GM23248 (cell line): ENCODE data around the gene ANKRD13C. TPM values are rescaled to one million over a fixed set of nuclear protein-coding genes. Genes with fewer than 3 reads are reported as not detected.

Experiments
- DNase-seq: peaks from one replicate; pipeline ENCODE4 v3.0.0-alpha.2; 2015
- H2AFZ ChIP-seq: fragments of 200-600 bp; sonication (generic); 2 replicates; pipeline ENCODE4 v1.6.1; 2016; ENCODE audit warnings: antibody characterized with exemption
- H3F3A ChIP-seq: fragments of 200-600 bp; sonication (generic); 2 replicates; pipeline ENCODE4 v1.6.1; 2016; ENCODE audit warnings: mild to moderate bottlenecking, antibody characterized with exemption, mixed run types; ENCODE audit not compliant: insufficient read depth
- H3K27ac ChIP-seq: fragments of 200-600 bp; sonication (generic); 2 replicates; pipeline ENCODE4 v1.5.1; 2016; ENCODE audit warnings: mild to moderate bottlenecking
- H3K27me3 ChIP-seq: fragments of 200-600 bp; sonication (generic); replicated peaks from 2 replicates; pipeline ENCODE4 v1.6.1; 2016; ENCODE audit warnings: mild to moderate bottlenecking; ENCODE audit not compliant: insufficient read depth
- H3K36me3 ChIP-seq: fragments of 200-600 bp; sonication (generic); 2 replicates; pipeline ENCODE4 v1.6.1; 2016; ENCODE audit warnings: low read depth, mild to moderate bottlenecking
- H3K4me1 ChIP-seq: fragments of 200-600 bp; sonication (generic); 2 replicates; pipeline ENCODE4 v1.6.1; 2016; ENCODE audit warnings: mild to moderate bottlenecking; ENCODE audit not compliant: insufficient read depth
- H3K4me2 ChIP-seq: fragments of 200-600 bp; sonication (generic); one replicate; pipeline ENCODE4 v1.6.1; 2016; ENCODE audit warnings: mild to moderate bottlenecking; ENCODE audit not compliant: unreplicated experiment
- H3K4me3 ChIP-seq: fragments of 200-600 bp; sonication (generic); 2 replicates; pipeline ENCODE4 v1.5.1; 2016; ENCODE audit warnings: mild to moderate bottlenecking
- H3K79me2 ChIP-seq: fragments of 200-600 bp; sonication (generic); 2 replicates; pipeline ENCODE4 v1.6.1; 2016; ENCODE audit warnings: mild to moderate bottlenecking; ENCODE audit not compliant: insufficient read depth
- H3K9ac ChIP-seq: fragments of 200-600 bp; sonication (generic); 2 replicates; pipeline ENCODE4 v1.6.1; 2016; ENCODE audit warnings: mild to moderate bottlenecking
- H3K9me2 ChIP-seq: fragments of 200-600 bp; sonication (generic); 2 replicates; pipeline ENCODE4 v1.6.1; 2016; ENCODE audit warnings: mixed run types, mild to moderate bottlenecking, moderate library complexity; ENCODE audit not compliant: insufficient read depth
- H3K9me3 ChIP-seq: fragments of 200-600 bp; sonication (generic); one replicate; pipeline ENCODE4 v1.6.1; 2017; ENCODE audit warnings: low read depth
- H4K20me1 ChIP-seq: fragments of 200-600 bp; sonication (generic); 2 replicates; pipeline ENCODE4 v1.6.0; 2016; ENCODE audit not compliant: insufficient read depth
- EZH2 ChIP-seq: fragments of 200-600 bp; sonication (generic); IDR thresholded peaks from 2 replicates; pipeline ENCODE4 v1.6.1; 2018; ENCODE audit warnings: antibody characterized with exemption, mild to moderate bottlenecking; ENCODE audit not compliant: insufficient read depth, poor library complexity, severe bottlenecking
- EZH2phosphoT487 ChIP-seq: fragments of 200-600 bp; sonication (generic); IDR thresholded peaks from 2 replicates; pipeline ENCODE4 v1.6.1; 2018; ENCODE audit warnings: antibody characterized with exemption, moderate library complexity, mild to moderate bottlenecking, low read depth; ENCODE audit not compliant: insufficient read depth
- WGBS, 2 experiments: methylation state at CpG; one replicate each; pipeline ENCODE4 v1.1.6; 2015 to 2017; ENCODE audit warnings: low lambda C conversion rate in 2 of 2, low coverage in 1 of 2; ENCODE audit errors: missing lambda C conversion rate in 2 of 2; 5-methylcytosine and 5-hydroxymethylcytosine counted together
- in situ Hi-C: fragments of 300-500 bp; cut with MboI; formaldehyde crosslinking; loops from 2 replicates; pipeline ENCODE4 v1.15.0; 2020
- polyA plus RNA-seq: library from polyadenylated mRNA; unstranded; fragments of >200 nt; fragmentation: Nextera tagmentation; extraction: Ambion mirVana; gene quantifications from 2 replicates; pipeline ENCODE4 v1.2.1, GENCODE V29; 2016
- total RNA-seq: library from RNA; depleted of rRNA; stranded (reverse); fragments of >200 nt; shearing (Covaris generic); gene quantifications from 2 replicates; pipeline ENCODE4 v1.2.3, GENCODE V29; 2014

ANKRD13C gene
- total and polyA plus RNA-seq, 2 experiments from 2014 or later = 28.6 to 33.4 TPM

DNA sequence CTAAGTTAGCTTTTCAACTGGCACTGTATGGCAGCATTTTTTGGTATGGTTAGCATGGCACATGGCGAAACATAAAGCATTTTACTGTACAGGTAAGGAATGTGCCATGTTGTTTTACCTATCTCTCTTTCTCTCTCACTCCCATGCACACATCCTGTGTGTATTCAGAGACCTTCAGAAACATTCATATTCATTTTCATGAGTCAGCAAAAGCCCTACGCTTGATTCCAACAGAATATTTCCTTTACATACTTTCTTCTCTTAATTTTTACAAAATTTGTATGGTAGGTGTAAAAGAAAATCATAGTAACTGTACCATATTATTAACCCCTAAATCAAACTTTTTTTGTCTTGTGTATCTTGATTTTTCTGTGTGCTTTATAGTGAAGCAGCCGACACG, 123.0 kb downstream of the ANKRD13C start:
- H3K36me3 ChIP-seq = peaks cover 85% of the 10 kb centered on the region
- no peaks in the 10 kb centered on the region for H4K20me1 ChIP-seq
- H3K79me2 ChIP-seq = peaks cover 100% of the 10 kb centered on the region

DNA sequence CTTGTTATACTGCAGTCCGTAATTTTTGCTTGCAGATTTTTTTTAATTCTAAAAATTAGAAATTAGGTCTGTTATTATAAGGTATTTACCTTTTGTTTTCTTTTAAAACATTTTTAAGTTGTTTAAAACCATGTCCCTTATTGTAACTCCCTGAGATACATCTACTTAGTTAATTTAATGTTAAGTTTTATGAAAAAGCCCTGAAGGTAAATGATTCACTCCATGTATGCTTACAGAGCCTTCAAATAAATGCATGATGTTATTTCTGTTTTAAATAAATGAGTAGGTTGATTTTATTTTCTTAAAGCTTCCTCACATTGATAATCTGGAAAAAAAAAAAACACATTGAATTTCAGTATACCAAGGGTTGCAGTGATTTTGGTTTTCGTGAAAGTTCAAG, 125.9 kb downstream of the ANKRD13C start:
- in situ Hi-C loops = no loop called here

More for the DNA sequence above, 123.0 kb downstream of the ANKRD13C start:
- H3K4me3 ChIP-seq = no peak overlapping the region
- TF ChIP-seq EZH2 = no peak
- no peak for TF ChIP-seq EZH2phosphoT487
- no peaks in the 10 kb centered on the region for H3K9me2 ChIP-seq
- DNase-seq = no peak
- no peaks in the 10 kb centered on the region for H3K27me3 ChIP-seq
- in situ Hi-C loops = no loop called here
- H3K4me2 ChIP-seq = no peak overlapping the region
- no peak overlapping the region for H3K27ac ChIP-seq
- H3K4me1 ChIP-seq = peaks cover 17% of the 10 kb centered on the region
- H3K9me3 ChIP-seq = no peaks in the 10 kb centered on the region
- H3F3A ChIP-seq = 0 out of 2 replicates have a peak, but pooled peaks cover 42% of the 10 kb centered on the region
- H3K9ac ChIP-seq = no peak overlapping the region
- whole genome bisulfite sequencing, 2 experiments = 95 to 96% methylated on average over 4 of the region's 4 CpGs
- H2AFZ ChIP-seq = no peak overlapping the region

GRCh38 chr1:70227439-70227838, 127.1 kb downstream of the ANKRD13C start:
- H3K27ac ChIP-seq = 0 out of 2 replicates have a peak overlapping the region, but pooled peaks have one; percentile 1

More for the DNA sequence above, 125.9 kb downstream of the ANKRD13C start:
- Histone ChIP-seq H3K27me3 (no peaks in the 10 kb centered on the region), H3K27ac (no peak overlapping the region), H3K79me2 (peaks cover 100% of the 10 kb centered on the region), H3K4me1 (peaks cover 38% of the 10 kb centered on the region), H2AFZ (no peak overlapping the region), H3F3A (0 out of 2 replicates have a peak, but pooled peaks cover 31% of the 10 kb centered on the region), H3K4me3 (no peak overlapping the region), H3K4me2 (no peak overlapping the region), H3K9ac (no peak overlapping the region), H3K9me2 (no peaks in the 10 kb centered on the region), H3K9me3 (no peaks in the 10 kb centered on the region), H3K36me3 (peaks cover 77% of the 10 kb centered on the region), H4K20me1 (peaks cover 12% of the 10 kb centered on the region; the same call in 1 of the 2 replicates)
- no peak for DNase-seq
- TF ChIP-seq EZH2phosphoT487 = no peak
- TF ChIP-seq EZH2 = no peak
- WGBS, 2 experiments = 72 to 73% methylated on average over 2 of the region's 2 CpGs

GRCh38 chr1:70224954-70225353, 129.6 kb downstream of the ANKRD13C start:
- Histone ChIP-seq H3K27me3 (no peaks in the 10 kb centered on the region), H3K36me3 (peaks cover 48% of the 10 kb centered on the region), H3K27ac (no peak overlapping the region), H3K4me3 (no peak overlapping the region), H3K9me3 (no peaks in the 10 kb centered on the region), H3K4me2 (no peak overlapping the region), H2AFZ (no peak overlapping the region), H3K4me1 (peaks cover 50% of the 10 kb centered on the region), H3K9ac (no peak overlapping the region), H4K20me1 (peaks cover 22% of the 10 kb centered on the region; the same call in 1 of the 2 replicates), H3F3A (peaks cover 34% of the 10 kb centered on the region), H3K9me2 (no peaks in the 10 kb centered on the region), H3K79me2 (peaks cover 95% of the 10 kb centered on the region)
- 93 to 98% methylated on average over 2 of the region's 2 CpGs for WGBS, 2 experiments
- no peak for DNase-seq
- in situ Hi-C loops = no loop called here
- TF ChIP-seq EZH2phosphoT487 (no peak), EZH2 (no peak)

More at GRCh38 chr1:70227439-70227838, 127.1 kb downstream of the ANKRD13C start:
- H3K9ac ChIP-seq = no peak overlapping the region
- TF ChIP-seq EZH2phosphoT487 = no peak
- no peak for TF ChIP-seq EZH2
- H3K4me3 ChIP-seq = no peak overlapping the region
- 21 to 47% methylated on average over 1 of the region's 1 CpG for WGBS, 2 experiments
- peaks cover 72% of the 10 kb centered on the region for H3K36me3 ChIP-seq
- peaks cover 100% of the 10 kb centered on the region for H3K79me2 ChIP-seq
- peaks cover 47% of the 10 kb centered on the region for H3K4me1 ChIP-seq
- no peak overlapping the region for H2AFZ ChIP-seq
- H3K9me2 ChIP-seq = no peaks in the 10 kb centered on the region
- H4K20me1 ChIP-seq = peaks cover 22% of the 10 kb centered on the region; the same call in 1 of the 2 replicates
- in situ Hi-C loops = no loop called here
- no peak overlapping the region for H3K4me2 ChIP-seq
- H3K27me3 ChIP-seq = no peaks in the 10 kb centered on the region
- H3F3A ChIP-seq = peaks cover 29% of the 10 kb centered on the region
- peak; percentile 12 for DNase-seq
- H3K9me3 ChIP-seq = no peaks in the 10 kb centered on the region
